Measurements from ENCODE around the gene KIAA1328.

DNA sequence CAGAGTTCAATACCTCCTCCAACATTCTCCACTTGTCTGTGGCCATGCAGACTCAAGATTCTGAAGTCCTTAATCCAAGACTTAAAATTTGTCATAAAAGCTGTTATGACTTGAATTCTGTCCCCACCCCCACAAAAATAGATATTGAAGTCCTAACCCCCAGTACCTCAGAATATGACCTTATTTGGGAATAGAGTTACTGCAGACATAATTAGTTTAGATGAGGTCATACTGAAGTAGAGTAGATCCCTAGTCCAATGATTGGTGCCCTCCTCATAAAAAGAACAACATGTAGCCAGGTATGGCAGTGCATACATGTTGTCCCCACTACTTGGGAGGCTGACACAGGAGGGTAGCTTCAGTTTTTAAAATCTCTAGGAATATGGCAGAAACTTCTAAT is 9.3 kb upstream of the KIAA1328 start:
- TF ChIP-seq, protein P1, sequence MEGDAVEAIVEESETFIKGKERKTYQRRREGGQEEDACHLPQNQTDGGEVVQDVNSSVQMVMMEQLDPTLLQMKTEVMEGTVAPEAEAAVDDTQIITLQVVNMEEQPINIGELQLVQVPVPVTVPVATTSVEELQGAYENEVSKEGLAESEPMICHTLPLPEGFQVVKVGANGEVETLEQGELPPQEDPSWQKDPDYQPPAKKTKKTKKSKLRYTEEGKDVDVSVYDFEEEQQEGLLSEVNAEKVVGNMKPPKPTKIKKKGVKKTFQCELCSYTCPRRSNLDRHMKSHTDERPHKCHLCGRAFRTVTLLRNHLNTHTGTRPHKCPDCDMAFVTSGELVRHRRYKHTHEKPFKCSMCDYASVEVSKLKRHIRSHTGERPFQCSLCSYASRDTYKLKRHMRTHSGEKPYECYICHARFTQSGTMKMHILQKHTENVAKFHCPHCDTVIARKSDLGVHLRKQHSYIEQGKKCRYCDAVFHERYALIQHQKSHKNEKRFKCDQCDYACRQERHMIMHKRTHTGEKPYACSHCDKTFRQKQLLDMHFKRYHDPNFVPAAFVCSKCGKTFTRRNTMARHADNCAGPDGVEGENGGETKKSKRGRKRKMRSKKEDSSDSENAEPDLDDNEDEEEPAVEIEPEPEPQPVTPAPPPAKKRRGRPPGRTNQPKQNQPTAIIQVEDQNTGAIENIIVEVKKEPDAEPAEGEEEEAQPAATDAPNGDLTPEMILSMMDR (IDR thresholded peaks at IDR 0.05 in 4 of 5, conservative IDR thresholded peaks at IDR 0.05 in 1 of 5) = no peak
- TF ChIP-seq POLR2A (IDR thresholded peaks at IDR 0.05) = no peak
